ENCODE data around the gene TNIP2.

GRCh38 chr4:2786152-2786671, 30.1 kb upstream of the TNIP2 start:
- no peak for TF ChIP-seq POLR2AphosphoS5 (IDR thresholded peaks at IDR 0.05; ENCODE audit: low read depth, low read length)
- TF ChIP-seq CTCF (IDR thresholded peaks at IDR 0.05; ENCODE audit: control extremely low read depth in 1 of 3, insufficient read depth in 1 of 3, low read depth in 1 of 3, low read length in 3 of 3): no peak
- no peak for TF ChIP-seq CHD2 (IDR thresholded peaks at IDR 0.05; ENCODE audit: low read length)
- no peak for TF ChIP-seq CEBPB (IDR thresholded peaks at IDR 0.05; ENCODE audit: low read depth, low read length)
- TF ChIP-seq USF2 (IDR thresholded peaks at IDR 0.05; ENCODE audit: low read length): no peak
- TF ChIP-seq MAFK (IDR thresholded peaks at IDR 0.05; ENCODE audit: low read depth, low read length): no peak
- TF ChIP-seq CHD1 (IDR thresholded peaks at IDR 0.05; ENCODE audit: low read depth, low read length): no peak
- no peak for TF ChIP-seq TAF1 (IDR thresholded peaks at IDR 0.05; ENCODE audit: low read depth, low read length)
- TF ChIP-seq NRF1 (IDR thresholded peaks at IDR 0.05; ENCODE audit: low read depth, low read length): no peak
- no peak for TF ChIP-seq YY1 (IDR thresholded peaks at IDR 0.05; ENCODE audit: low read depth, low read length)
